Measurements from ENCODE around the gene MVB12B.

GRCh38 chr9:126487856-126488255 lies 161.2 kb downstream of the MVB12B start:
- TF ChIP-seq POLR2A (IDR thresholded peaks at IDR 0.05; ENCODE audit: borderline replicate concordance, extremely low read depth, insufficient read depth, insufficient read length) (no peak), REST (IDR thresholded peaks at IDR 0.05; ENCODE audit: low read depth) (no peak), POLR2AphosphoS5 (IDR thresholded peaks at IDR 0.05; ENCODE audit: low read depth, low read length) (no peak), MAX (IDR thresholded peaks at IDR 0.05) (no peak)

All from HCT116 (cell line).